GM19467 (cell line): Measurements from ENCODE around the gene ACAA1.
A peak's percentile ranks its signal among the peaks of the same experiment; 100 is the strongest.

Source experiments
- ATAC-seq: cut with Tn5 transposase; IDR thresholded peaks from one replicate; pipeline ENCODE4 v1.9.1; 2021; ENCODE audit warnings: mild to moderate bottlenecking, moderate library complexity; ENCODE audit not compliant: unreplicated experiment

Gene ACAA1

GRCh38 chr3:38154033-38154494 is 17.1 kb upstream of the ACAA1 start:
- ATAC-seq: no peak

- no peak for ATAC-seq
Measured at GRCh38 chr3:38153221-38153620, 16.3 kb upstream of the ACAA1 start.

- ATAC-seq: no peak
Measured at GRCh38 chr3:38152609-38153008, 15.7 kb upstream of the ACAA1 start.

- ATAC-seq: no peak
Measured at GRCh38 chr3:38151667-38152265, 14.8 kb upstream of the ACAA1 start.

- ATAC-seq: no peak
Measured at GRCh38 chr3:38150780-38151528, 14.0 kb upstream of the ACAA1 start.

- ATAC-seq: no peak
Measured at GRCh38 chr3:38149708-38150107, 12.8 kb upstream of the ACAA1 start.

GRCh38 chr3:38148311-38148882 is 11.5 kb upstream of the ACAA1 start:
- no peak for ATAC-seq

GRCh38 chr3:38147421-38147820 is 10.5 kb upstream of the ACAA1 start:
- ATAC-seq: no peak

- ATAC-seq: no peak
Measured at GRCh38 chr3:38146504-38146903, 9.6 kb upstream of the ACAA1 start.

GRCh38 chr3:38143511-38143910 is 6.6 kb upstream of the ACAA1 start:
- ATAC-seq: no peak

- ATAC-seq: no peak
Measured at GRCh38 chr3:38142959-38143358, 6.0 kb upstream of the ACAA1 start.

GRCh38 chr3:38141952-38142273 is 5.0 kb upstream of the ACAA1 start:
- no peak for ATAC-seq

- ATAC-seq: no peak
Measured at GRCh38 chr3:38141173-38141951, 4.4 kb upstream of the ACAA1 start.

GRCh38 chr3:38140326-38141172 is 3.6 kb upstream of the ACAA1 start:
- ATAC-seq: no peak

GRCh38 chr3:38139652-38140051 is 2.7 kb upstream of the ACAA1 start:
- ATAC-seq: no peak

GRCh38 chr3:38139191-38139590 is 2.3 kb upstream of the ACAA1 start:
- no peak for ATAC-seq

GRCh38 chr3:38138349-38139190 is 1.6 kb upstream of the ACAA1 start, which contains the start of gene MYD88:
MYD88 (plus strand) TSS chr3:38138661; CDS start chr3:38138701, 40 bp downstream.
- peak; percentile 42 for ATAC-seq

- no peak for ATAC-seq
Measured at GRCh38 chr3:38137615-38138348, 855 bp upstream of the ACAA1 start.

GRCh38 chr3:38136393-38136776 is 542 bp downstream of the ACAA1 start:
- ATAC-seq: no peak
